ENCODE results near the gene SUMF1.
A peak's percentile ranks its signal among the peaks of the same experiment; 100 is the strongest.

Gene SUMF1

DNA sequence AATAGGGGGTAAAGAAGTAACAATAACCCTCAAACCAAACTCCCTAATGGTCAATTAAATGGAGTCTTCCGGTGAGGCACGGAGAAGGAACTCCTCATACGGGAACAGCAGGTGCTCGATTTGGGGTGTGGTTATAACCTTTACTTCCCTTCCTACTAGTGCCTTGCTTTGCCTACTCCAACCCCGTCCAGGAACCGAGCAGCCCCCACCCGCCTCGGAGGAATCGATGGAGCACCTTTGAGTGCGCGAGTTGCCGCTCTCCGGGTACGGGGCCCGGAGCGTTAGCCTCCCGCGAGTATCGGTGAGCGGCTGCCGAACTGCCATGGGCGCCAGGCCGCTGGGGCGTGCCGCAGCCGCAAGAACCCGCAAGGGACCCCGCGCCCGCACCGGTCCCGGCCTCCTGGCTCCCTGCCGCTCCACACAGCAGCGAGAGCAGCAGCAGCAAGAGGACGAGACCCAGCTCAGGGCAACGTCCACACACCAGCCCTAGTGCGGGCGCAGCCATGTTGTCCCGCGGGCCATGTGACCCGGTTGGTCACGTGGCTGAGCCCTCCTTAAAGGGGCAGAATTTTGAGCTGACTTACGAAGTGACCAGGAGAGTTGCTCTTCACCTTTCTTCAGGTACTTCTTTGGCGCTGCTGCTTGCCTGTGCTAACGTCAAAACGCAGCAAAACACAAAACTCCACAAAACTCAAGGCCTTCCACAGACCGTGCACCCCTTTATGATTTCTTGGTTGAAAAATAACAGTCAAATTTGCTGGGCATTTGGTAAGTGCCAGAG is at the start of gene SUMF1:
Gene SUMF1, minus strand, starts transcription at position 529 of the 781 bp plus-strand sequence. Its CDS starts 24 bp downstream, at position 505.
- DNase-seq = peak; percentile 90

GRCh38 chr3:4515916-4516579 is 49.0 kb upstream of the SUMF1 start:
- no peak for DNase-seq

DNA sequence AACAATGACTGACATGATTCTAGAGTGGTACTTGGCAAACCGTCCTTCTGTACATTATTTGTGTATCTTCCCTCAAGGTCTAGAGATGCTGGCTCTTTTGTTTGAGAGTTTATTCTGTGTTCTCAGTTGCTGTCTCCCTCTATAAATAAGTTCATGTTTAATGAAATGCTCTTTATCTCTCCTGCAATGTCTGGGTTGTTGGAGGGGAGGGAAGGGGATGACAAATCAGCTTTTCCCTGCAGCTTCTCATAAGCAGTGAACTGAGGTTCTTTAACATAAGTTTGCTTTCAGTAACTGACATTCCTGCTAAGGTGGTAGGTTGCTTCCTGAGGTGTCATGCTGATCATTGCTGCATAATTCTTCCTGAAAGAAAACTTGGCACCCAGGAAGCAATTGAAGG is 47.8 kb upstream of the SUMF1 start:
- no peak for DNase-seq

DNA sequence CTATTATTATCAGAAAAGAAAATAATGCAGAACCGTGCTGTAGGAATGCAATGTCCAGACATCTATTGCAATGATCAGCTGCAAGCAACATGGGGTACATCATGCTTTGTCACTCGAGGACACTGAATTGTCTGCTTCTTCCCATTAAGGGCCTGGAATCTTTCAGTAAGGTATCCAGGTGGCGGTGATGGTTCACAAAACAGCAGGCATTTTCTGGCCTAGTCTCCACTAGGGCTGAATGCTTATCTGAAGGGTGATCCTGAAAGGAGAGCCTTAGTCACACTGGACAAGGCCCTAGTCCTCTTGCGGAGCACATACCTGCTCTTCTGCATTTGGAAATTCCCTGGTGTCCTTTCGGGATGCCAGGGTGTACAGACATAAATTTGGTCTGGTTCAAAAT is 47.3 kb upstream of the SUMF1 start:
- DNase-seq = no peak

GRCh38 chr3:4512895-4513616 is 46.0 kb upstream of the SUMF1 start:
- DNase-seq = no peak

DNA sequence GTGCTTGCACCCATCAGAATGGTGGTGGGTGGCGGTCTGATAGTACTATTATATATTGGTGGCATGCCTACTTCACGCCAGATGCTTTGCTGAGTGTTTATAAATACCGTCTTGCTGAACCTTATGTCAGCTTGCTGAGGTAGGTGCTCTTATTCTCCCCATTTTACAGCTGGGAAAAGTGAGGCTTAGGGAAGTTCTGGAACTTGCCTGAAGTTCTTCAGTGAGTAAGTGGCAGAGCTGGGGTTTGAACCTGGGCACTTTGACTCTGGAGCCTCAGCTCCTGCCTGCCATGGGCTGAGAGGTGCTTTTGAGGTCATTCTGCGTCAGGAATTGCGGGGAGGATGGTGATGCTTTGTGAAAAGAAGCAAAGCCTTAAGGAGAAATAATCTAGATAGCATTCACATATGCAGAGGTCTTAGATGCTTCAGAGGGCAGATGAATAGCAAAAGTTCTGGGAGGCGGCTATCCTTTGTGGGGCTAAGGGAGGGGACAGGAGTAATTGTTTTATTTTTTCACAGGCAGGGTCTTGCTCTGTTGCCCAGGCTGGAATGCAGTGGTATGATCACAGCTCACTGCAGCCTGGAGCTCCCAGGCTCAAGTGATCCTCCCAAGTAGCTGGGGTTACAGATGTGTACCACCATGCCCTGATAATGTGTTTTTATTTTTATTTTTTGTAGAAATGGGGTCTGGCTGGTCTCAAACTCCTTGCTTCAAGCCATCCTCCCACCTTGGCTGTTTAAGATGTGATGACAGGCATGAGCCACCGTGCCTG is 44.6 kb upstream of the SUMF1 start:
- DNase-seq = no peak

DNA sequence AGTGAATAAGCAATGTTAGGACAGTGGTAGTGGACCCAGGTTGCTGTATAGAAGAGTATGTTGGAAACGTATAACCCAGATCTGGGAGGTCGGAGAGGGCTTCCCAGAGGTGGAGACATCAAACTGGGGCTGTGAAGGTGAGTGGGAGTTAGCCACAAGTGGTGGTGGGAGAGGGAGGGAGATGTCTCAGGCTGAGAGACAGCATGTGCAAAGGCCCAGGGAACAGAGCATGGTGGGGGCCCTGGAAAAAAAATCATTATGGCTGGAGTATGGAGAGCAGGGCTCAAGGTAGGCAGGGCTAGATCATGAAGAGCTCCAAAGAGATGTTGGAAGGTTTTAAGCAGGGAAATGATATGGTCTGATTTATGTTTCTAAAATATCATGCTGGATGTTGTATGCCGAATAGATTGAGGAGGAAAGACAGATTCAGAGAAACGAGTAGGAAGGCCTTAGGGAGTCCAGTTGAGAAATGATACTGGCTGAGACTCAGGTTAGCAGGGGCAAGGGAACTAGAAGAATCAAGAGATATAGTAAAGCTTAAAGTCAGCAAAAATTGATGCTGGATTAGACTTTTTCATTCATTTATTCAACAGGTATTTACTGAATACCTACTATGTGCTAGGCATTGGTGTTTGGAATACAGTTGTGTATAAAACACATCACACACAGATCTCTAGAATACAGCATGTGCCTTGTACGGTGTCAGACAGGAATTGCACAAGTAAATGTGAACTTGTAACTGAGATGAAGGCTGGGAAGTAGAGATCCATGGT is 43.1 kb upstream of the SUMF1 start:
- no peak for DNase-seq

DNA sequence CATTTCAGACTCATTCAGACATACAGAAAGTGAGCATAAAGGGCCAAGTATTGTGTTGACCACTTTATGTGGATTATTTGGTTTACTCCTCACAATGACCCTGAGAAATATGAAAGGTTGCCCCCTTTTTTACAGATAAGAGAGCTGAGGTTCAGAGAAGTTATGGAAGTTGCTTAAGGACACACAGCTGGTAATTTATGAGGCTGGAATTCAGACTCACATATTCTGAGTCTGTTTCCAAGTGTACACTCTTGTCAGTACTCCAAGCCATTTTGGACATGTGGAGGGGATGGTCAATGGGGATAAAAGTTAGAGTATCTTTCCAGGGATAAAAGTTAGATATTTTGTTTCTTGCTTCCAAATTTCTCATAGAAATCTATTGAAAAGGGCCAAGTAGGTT is 42.0 kb upstream of the SUMF1 start:
- no peak for DNase-seq

- no peak for DNase-seq
These were observed 41.2 kb upstream of the SUMF1 start for GRCh38 chr3:4508048-4508981.

GRCh38 chr3:4507024-4507596 is 40.0 kb upstream of the SUMF1 start:
- DNase-seq = no peak

DNA sequence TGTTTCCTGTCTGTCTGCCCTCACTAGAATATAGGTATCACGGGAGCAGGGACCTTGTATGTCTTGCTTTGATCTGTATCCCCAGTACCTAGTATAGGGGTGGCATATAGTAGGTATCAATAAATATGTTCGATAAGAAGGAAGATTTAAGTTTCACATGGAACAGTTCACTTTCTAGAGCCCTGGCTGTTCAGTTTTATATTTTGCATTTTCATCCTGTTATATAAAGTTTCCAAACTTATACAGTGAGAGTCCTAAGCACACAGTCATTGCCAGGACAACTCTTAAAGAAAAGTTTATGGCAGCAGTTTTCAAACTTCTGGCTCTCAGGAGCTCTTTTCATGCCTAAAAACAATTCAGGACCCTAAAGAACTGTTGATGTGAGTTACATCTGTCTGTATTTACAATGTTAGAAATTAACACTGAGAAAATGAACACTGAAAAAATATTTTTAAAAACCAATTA is 39.5 kb upstream of the SUMF1 start:
- no peak for DNase-seq

GRCh38 chr3:4505688-4506558 is 38.9 kb upstream of the SUMF1 start:
- DNase-seq = no peak

GRCh38 chr3:4504340-4505261 is 37.5 kb upstream of the SUMF1 start:
- no peak for DNase-seq

DNA sequence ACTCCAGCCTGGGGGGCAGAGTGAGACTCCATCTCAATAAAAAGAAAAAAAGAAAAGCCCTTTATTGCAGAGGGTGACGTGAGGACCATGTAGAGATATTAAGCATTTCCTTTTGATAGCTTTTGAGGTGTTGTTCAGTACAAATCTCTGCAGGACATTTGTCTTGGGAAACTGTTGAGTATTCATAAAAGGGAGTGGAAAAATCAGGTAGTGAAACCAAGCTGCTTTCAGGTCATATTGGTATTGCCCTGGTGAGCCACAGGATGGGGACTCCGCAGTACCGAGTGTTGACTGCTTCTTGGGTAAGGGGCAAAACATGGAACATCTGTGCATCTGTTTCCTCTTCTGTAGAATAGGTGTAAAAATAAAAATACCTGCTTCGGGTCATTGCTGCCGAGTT is 36.0 kb upstream of the SUMF1 start:
- DNase-seq = no peak

DNA sequence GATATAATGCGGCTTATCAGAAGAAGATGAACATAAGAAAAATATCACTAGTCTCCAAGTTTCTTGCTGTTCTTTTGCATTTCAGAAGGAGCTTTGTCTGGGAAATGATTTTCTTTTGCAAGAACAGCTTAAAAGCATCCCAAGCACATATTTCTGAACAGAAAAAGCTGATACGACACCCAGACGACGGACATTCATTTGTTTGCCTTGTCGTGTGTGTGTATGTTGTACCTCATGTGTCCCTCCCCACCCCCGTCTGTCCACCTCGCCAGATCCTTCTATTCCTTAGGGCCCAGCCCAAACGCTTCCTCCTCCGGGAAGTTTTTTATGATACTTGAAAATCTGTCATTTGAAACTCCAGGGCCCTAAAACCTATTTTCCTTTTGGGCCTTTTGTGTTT is 34.9 kb upstream of the SUMF1 start:
- DNase-seq = no peak

DNA sequence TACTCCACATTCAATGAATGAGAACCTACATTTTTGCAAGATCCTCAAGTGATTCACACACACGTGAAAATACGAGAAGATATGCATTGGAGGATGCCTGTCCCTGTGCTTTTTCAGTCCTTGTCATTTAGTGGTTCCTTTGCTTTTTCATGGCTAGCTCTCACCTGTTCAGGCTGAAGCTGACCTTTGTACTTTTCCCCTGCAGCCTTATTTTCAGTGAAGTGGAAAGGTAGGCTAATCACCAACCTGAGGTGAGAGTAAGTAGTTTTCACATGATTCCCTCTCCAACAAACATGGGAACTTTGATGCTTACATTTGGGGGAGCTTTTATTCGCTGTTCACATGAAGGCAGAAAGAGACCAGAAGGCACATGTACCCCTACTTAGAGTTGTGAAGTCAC is 34.4 kb upstream of the SUMF1 start:
- no peak for DNase-seq

- no peak for DNase-seq
These were observed 31.4 kb upstream of the SUMF1 start for GRCh38 chr3:4498446-4498845.

DNA sequence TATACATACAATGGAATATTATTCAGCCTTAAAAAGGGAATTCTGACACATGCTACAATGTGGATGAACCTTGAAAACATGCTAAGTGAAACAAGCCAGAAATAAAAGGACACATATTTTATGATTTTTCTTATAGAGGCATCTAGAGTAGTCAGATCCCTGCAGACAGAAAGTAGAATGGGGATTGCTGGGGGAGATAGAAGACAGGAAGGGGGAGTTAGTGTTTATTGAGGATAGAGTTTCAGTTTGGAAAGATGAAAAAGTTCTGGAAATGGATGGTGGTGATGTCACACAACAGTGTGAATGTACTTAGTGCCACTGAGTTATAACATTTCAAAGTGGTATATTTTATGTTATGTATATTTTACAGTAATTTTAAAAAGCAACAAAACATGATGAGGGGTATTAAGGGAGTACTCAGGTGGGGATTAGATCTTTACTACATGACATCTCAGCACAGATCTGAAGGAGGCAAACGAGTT is 30.8 kb upstream of the SUMF1 start:
- DNase-seq = no peak
